GM18508 (cell line): ENCODE measurements around the gene GATAD2A.

Source experiments
- ATAC-seq: cut with Tn5 transposase; IDR thresholded peaks from one replicate; pipeline ENCODE4 v1.9.1; 2021; ENCODE audit warnings: moderate number of reproducible peaks; ENCODE audit not compliant: insufficient read depth, unreplicated experiment

GATAD2A gene

GRCh38 chr19:19502808-19503602, 97.5 kb downstream of the GATAD2A start:
- no peak for ATAC-seq

- no peak for ATAC-seq
Observed at GRCh38 chr19:19504754-19505668, 99.5 kb downstream of the GATAD2A start.

DNA sequence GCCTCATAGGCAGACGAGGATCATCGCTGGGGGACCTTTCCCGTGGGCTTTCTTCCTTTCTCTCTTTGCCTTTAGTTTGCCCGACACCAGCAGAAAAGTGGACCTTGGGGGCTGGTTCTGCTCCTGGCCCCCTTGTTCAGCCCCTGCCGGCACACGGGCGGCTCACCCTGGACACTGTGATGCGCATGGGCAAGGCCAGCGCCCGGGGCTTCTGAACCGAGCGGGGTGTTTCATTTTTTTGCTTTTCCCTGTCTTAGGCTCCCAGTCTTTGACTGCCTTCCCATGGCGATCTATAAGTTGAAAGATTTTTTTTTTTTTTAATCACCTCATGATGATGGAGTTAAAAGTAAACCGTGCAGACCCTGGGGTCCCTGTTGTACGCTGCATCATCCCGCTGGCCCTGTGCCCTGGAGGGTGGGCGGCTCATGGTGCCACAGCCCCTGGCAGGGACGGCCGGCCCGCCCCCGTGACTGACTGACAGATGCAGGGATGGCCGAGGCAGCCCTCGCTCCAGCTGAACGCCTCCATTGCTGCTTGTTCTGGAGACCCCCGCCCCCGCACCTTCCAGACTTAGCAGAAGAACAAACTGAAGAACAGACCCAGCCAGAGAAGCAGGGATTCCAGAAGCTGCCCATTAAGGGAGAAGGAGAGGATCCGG, 100.3 kb downstream of the GATAD2A start:
- no peak for ATAC-seq

- ATAC-seq: no peak
Observed at GRCh38 chr19:19506592-19506991, 101.1 kb downstream of the GATAD2A start.

- ATAC-seq: no peak
Observed at GRCh38 chr19:19507354-19507753, 101.9 kb downstream of the GATAD2A start.

DNA sequence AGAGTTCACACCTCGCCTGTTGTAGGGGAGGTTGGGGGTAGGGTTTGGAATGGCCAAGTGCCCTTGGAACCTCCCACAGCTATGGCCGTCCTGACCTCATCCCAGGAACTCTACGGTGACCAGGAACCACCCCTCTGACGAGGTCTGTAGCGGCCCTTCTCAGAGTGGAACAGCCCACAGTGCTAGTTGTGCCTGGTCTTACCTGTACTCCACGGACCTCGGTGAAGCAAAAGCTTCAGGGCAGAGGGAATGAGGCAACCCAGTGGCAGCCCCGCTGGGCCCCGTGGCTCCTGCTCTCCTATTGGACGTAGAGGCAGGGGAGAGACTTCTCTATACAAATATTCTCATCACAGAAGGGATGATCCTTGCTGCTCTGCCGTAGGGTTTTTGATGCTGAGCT, 102.7 kb downstream of the GATAD2A start:
- no peak for ATAC-seq

GRCh38 chr19:19510432-19510831, 105.0 kb downstream of the GATAD2A start:
- ATAC-seq: no peak

DNA sequence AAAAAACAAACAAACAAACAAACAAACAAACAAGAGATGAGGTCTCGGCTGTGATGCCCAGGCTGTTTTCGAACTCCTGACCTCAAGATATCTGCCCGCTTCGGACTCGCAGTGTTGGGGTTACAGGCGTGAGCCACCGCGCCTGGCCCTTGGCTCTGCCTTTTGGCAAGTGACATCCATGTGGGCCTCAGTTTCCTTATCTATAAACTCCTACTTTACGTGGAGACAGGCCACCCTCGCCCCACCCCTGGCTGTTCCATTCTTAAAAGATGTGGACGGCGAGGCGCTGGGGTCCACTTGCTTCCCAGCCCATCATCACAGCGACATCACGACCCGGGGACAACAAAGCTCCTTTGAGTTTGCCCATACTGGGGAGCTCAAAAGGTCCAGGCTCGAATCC, 108.2 kb downstream of the GATAD2A start:
- no peak for ATAC-seq

DNA sequence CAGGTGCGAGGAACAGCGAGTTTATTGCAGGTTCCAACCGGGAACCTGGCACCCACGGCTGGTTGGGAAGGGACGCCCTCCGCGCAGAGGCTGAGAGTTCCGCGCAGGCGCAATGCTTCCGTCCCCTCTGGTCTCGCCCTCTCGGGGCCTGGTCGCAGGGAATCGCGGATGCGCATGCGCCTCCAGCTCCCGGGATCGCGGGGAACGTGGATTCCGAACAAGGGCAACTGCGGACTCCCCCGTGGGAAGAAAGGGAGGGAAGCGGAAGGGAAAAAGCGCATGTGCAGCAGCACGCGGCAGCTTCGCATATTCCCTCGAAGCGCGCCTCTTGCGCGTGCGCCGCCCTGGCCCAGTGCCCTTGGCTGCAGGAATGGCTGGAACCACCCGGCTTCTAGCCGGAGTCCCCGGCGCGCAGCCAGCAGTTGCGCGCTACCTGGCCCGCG, 108.8 kb downstream of the GATAD2A start:
- ATAC-seq: no peak

DNA sequence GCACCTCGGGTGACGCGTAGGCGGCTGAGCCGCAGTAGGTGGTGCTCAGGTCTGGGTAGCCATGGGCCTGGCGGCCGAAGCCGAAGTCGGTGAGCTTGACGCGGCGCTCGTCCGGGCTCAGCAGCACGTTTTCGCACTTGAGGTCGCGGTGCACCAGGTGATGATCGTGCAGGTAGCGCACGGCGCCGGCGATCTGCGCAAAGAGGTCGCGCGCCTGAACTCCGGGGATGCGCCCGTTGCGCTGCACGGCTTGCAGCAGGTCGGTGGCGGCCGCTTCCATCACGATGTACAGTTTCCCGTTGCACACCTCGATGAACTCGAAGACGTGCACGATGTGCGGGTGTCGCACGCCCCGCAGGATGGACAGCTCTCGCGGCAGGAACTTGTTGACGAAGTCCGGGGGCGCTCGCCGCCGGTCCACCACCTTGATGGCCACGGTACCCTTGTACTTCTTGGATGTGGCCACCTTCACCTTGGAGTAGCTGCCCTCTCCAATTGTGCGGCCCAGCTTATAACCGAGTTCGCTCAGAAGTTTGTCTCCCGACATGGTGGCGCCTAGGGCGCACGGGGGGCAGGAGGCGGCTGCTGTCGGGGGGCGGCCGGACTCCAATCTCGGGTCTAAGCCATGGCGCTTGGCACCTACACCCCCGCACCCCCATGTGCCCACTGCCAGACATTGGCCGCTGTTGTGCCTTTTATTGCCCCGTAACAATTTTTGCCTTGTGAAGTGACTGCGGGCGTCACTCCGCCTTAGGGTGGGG, 109.6 kb downstream of the GATAD2A start, which contains the start of gene TSSK6:
Gene TSSK6 (minus strand): TSS at position 668 of the 761 bp plus-strand sequence. CDS start 121 bp downstream, at position 547.
- ATAC-seq: no peak

- ATAC-seq: peak; percentile 63
Observed at GRCh38 chr19:19515642-19516519, 110.4 kb downstream of the GATAD2A start, which contains the start of gene NDUFA13. Gene NDUFA13 (plus strand): TSS chr19:19516225. CDS start chr19:19516239, 14 bp downstream.

GRCh38 chr19:19517235-19517619, 111.8 kb downstream of the GATAD2A start:
- ATAC-seq: no peak

- no peak for ATAC-seq
Observed at GRCh38 chr19:19520989-19521388, 115.5 kb downstream of the GATAD2A start.

- no peak for ATAC-seq
Observed at GRCh38 chr19:19523177-19523576, 117.7 kb downstream of the GATAD2A start.

GRCh38 chr19:19524053-19524452, 118.6 kb downstream of the GATAD2A start:
- no peak for ATAC-seq

DNA sequence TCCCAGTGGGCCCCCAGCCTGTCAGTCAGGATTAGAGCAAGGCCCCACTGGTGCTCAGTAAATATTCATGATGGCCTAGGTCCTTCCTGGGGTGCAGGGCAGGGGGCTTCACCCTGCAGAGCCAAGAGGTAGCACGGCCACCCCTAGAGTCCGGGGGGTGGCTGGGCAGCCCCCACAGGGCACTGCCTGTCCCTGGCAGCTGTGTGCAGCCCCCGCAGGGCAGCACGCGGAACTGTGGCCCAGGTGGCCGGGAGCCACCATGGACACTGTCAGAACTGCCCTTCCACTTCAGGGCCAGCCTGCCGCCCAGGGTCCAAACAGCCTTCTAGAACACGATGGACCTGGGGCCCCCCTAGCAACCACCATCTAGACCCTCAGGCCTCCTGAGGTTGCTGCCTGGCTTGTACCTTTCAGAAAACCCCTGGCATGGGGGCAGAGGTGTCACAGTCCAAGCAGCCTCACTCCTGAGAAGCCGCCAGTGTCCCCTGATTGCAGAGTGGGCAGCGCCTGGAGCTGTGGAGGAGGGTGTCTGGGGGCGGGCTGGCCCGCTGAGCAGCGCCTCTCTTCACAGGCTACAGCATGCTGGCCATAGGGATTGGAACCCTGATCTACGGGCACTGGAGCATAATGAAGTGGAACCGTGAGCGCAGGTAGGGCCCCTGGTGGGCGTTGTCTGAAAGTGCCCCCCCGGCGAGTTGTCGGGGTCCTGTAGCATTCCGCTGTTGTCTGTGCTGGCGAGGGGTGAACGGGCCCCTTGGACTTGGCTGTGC, 120.3 kb downstream of the GATAD2A start:
- ATAC-seq: no peak

GRCh38 chr19:19526581-19527370, 121.3 kb downstream of the GATAD2A start:
- no peak for ATAC-seq

- no peak for ATAC-seq
Observed at GRCh38 chr19:19527371-19527656, 121.8 kb downstream of the GATAD2A start.
